SJSA1 (cell line): ENCODE measurements around the gene CD300LB. TPM values are rescaled to one million over a fixed set of nuclear protein-coding genes. Genes with fewer than 3 reads are reported as not detected.

Source experiments
- total RNA-seq: library from RNA; depleted of rRNA; stranded (reverse); fragments of >200 nt; shearing (Covaris generic); gene quantifications from 2 replicates; pipeline ENCODE4 v1.2.3, GENCODE V29; 2014; rRNA removed

Gene CD300LB
- total RNA-seq, 1 experiment from 2014 or later, result not detected

Other genes with a start within 250 kb of the CD300LB start
- not detected in 2 replicates for gene KIF19, start 205.2 kb downstream of the CD300LB start, total RNA-seq
- not detected in 2 replicates for gene BTBD17, start 169.6 kb downstream of the CD300LB start, total RNA-seq
- not detected in 2 replicates for gene GPR142, start 164.0 kb downstream of the CD300LB start, total RNA-seq
- 46.5 and 48.4 TPM in 2 replicates for gene GPRC5C, start 99.4 kb downstream of the CD300LB start, total RNA-seq
- not detected in 2 replicates for gene CD300A, start 64.8 kb downstream of the CD300LB start, total RNA-seq
- gene CD300C, start 14.6 kb upstream of the CD300LB start, total RNA-seq, result not detected in 2 replicates
- not detected in 2 replicates for gene CD300H, start 36.0 kb upstream of the CD300LB start, total RNA-seq
- gene CD300LD, start 60.8 kb upstream of the CD300LB start, total RNA-seq, result not detected in 2 replicates
- gene CD300E, start 92.3 kb upstream of the CD300LB start, total RNA-seq, result not detected in 2 replicates
- gene CD300LF, start 181.4 kb upstream of the CD300LB start, total RNA-seq, result not detected in 2 replicates
- 1.6 and 3.0 TPM in 2 replicates for gene RAB37, start 205.8 kb upstream of the CD300LB start, total RNA-seq
- gene NHERF1, start 217.2 kb upstream of the CD300LB start, total RNA-seq, result 41.6 and 62.1 TPM in 2 replicates
- gene NAT9, start 244.9 kb upstream of the CD300LB start, total RNA-seq, result 32.9 and 61.3 TPM in 2 replicates